HUES48 (cell line): ENCODE results near the gene CDK8.
A peak's percentile ranks its signal among the peaks of the same experiment; 100 is the strongest.

Experiments
- H3K27ac ChIP-seq: one replicate; pipeline ENCODE4 v1.7.0; 2013; ENCODE audit warnings: low read depth, low read length, inconsistent platforms
- H3K27me3 ChIP-seq: 2 replicates; pipeline ENCODE4 v1.6.1; 2013; ENCODE audit warnings: mild to moderate bottlenecking, low read length; ENCODE audit not compliant: control insufficient read depth, insufficient read depth
- H3K36me3 ChIP-seq: 2 replicates; pipeline ENCODE4 v1.6.1; 2013; ENCODE audit warnings: low read length; ENCODE audit not compliant: control insufficient read depth, insufficient read depth
- H3K4me1 ChIP-seq: 2 replicates; pipeline ENCODE4 v1.6.1; 2013; ENCODE audit warnings: mild to moderate bottlenecking, low read length; ENCODE audit not compliant: control insufficient read depth, insufficient read depth
- H3K4me3 ChIP-seq: 2 replicates; pipeline ENCODE4 v1.5.1; 2013; ENCODE audit warnings: mild to moderate bottlenecking, low read depth, low read length
- H3K9ac ChIP-seq: 2 replicates; pipeline ENCODE4 v1.6.1; 2013; ENCODE audit warnings: mild to moderate bottlenecking, low read depth, low read length, moderate library complexity
- H3K9me3 ChIP-seq: 2 replicates; pipeline ENCODE4 v1.6.1; 2013; ENCODE audit warnings: low read length; ENCODE audit not compliant: control insufficient read depth, insufficient read depth

CDK8 gene

GRCh38 chr13:26253262-26253786 is 605 bp upstream of the CDK8 start:
- Histone ChIP-seq H3K4me1 (peaks cover 21% of the 10 kb centered on the region), H3K36me3 (no peaks in the 10 kb centered on the region), H3K4me3 (peak overlapping the region; percentile 88), H3K9me3 (no peaks in the 10 kb centered on the region), H3K27me3 (peaks cover 7% of the 10 kb centered on the region; the same call in 1 of the 2 replicates), H3K9ac (peak overlapping the region; percentile 90), H3K27ac (peak overlapping the region; percentile 90)

GRCh38 chr13:26254583-26255111 is 718 bp downstream of the CDK8 start:
- Histone ChIP-seq H3K36me3 (no peaks in the 10 kb centered on the region), H3K4me1 (peaks cover 21% of the 10 kb centered on the region), H3K4me3 (peak overlapping the region; percentile 88), H3K27me3 (peaks cover 7% of the 10 kb centered on the region; the same call in 1 of the 2 replicates), H3K9me3 (no peaks in the 10 kb centered on the region), H3K9ac (peak overlapping the region; percentile 74), H3K27ac (peak overlapping the region; percentile 90)

- Histone ChIP-seq H3K36me3 (no peaks in the 10 kb centered on the region), H3K9ac (peak overlapping the region; percentile 74), H3K27ac (no peak overlapping the region), H3K4me1 (peaks cover 21% of the 10 kb centered on the region), H3K9me3 (no peaks in the 10 kb centered on the region), H3K27me3 (0 out of 2 replicates have a peak, but pooled peaks cover 2% of the 10 kb centered on the region), H3K4me3 (peak overlapping the region; percentile 88)
These were observed 1.2 kb downstream of the CDK8 start for GRCh38 chr13:26255115-26255514.

GRCh38 chr13:26255691-26256277 is 1.9 kb downstream of the CDK8 start:
- Histone ChIP-seq H3K9ac (0 out of 2 replicates have a peak overlapping the region, but pooled peaks have one; percentile 17), H3K4me3 (peak overlapping the region; percentile 88), H3K4me1 (peaks cover 21% of the 10 kb centered on the region), H3K36me3 (no peaks in the 10 kb centered on the region), H3K9me3 (no peaks in the 10 kb centered on the region), H3K27me3 (no peaks in the 10 kb centered on the region), H3K27ac (no peak overlapping the region)

- H3K27me3 ChIP-seq = no peaks in the 10 kb centered on the region
- H3K27ac ChIP-seq = no peak overlapping the region
- H3K9me3 ChIP-seq = no peaks in the 10 kb centered on the region
- H3K36me3 ChIP-seq = no peaks in the 10 kb centered on the region
- 0 out of 2 replicates have a peak overlapping the region, but pooled peaks have one; percentile 12 for H3K4me3 ChIP-seq
- H3K9ac ChIP-seq = no peak overlapping the region
- peaks cover 21% of the 10 kb centered on the region for H3K4me1 ChIP-seq
These were observed 3.1 kb downstream of the CDK8 start for GRCh38 chr13:26257049-26257448.

- Histone ChIP-seq H3K9me3 (no peaks in the 10 kb centered on the region), H3K27me3 (no peaks in the 10 kb centered on the region), H3K27ac (no peak overlapping the region), H3K36me3 (no peaks in the 10 kb centered on the region), H3K4me1 (peaks cover 21% of the 10 kb centered on the region), H3K4me3 (no peak overlapping the region), H3K9ac (no peak overlapping the region)
These were observed 5.7 kb downstream of the CDK8 start for GRCh38 chr13:26259634-26260033.

- Histone ChIP-seq H3K36me3 (no peaks in the 10 kb centered on the region), H3K4me1 (peaks cover 2% of the 10 kb centered on the region; the same call in 1 of the 2 replicates), H3K4me3 (no peak overlapping the region), H3K27me3 (no peaks in the 10 kb centered on the region), H3K9me3 (no peaks in the 10 kb centered on the region), H3K27ac (no peak overlapping the region), H3K9ac (no peak overlapping the region)
These were observed 8.2 kb downstream of the CDK8 start for GRCh38 chr13:26262156-26262555.

- Histone ChIP-seq H3K36me3 (no peaks in the 10 kb centered on the region), H3K27ac (no peak overlapping the region), H3K27me3 (no peaks in the 10 kb centered on the region), H3K4me1 (no peaks in the 10 kb centered on the region), H3K9ac (no peak overlapping the region), H3K9me3 (no peaks in the 10 kb centered on the region), H3K4me3 (no peak overlapping the region)
These were observed 12.4 kb downstream of the CDK8 start for GRCh38 chr13:26266311-26266710.

GRCh38 chr13:26270707-26271106 is 16.8 kb downstream of the CDK8 start:
- Histone ChIP-seq H3K9me3 (no peaks in the 10 kb centered on the region), H3K36me3 (no peaks in the 10 kb centered on the region), H3K9ac (no peak overlapping the region), H3K27ac (no peak overlapping the region), H3K4me1 (no peaks in the 10 kb centered on the region), H3K27me3 (no peaks in the 10 kb centered on the region), H3K4me3 (no peak overlapping the region)

- Histone ChIP-seq H3K27me3 (no peaks in the 10 kb centered on the region), H3K27ac (no peak overlapping the region), H3K9me3 (no peaks in the 10 kb centered on the region), H3K9ac (no peak overlapping the region), H3K4me1 (0 out of 2 replicates have a peak, but pooled peaks cover 6% of the 10 kb centered on the region), H3K4me3 (no peak overlapping the region), H3K36me3 (no peaks in the 10 kb centered on the region)
These were observed 18.7 kb downstream of the CDK8 start for GRCh38 chr13:26272621-26273020.

- H3K4me1 ChIP-seq = 0 out of 2 replicates have a peak, but pooled peaks cover 6% of the 10 kb centered on the region
- no peak overlapping the region for H3K4me3 ChIP-seq
- no peaks in the 10 kb centered on the region for H3K9me3 ChIP-seq
- H3K27ac ChIP-seq = no peak overlapping the region
- H3K27me3 ChIP-seq = no peaks in the 10 kb centered on the region
- H3K9ac ChIP-seq = no peak overlapping the region
- H3K36me3 ChIP-seq = 0 out of 2 replicates have a peak, but pooled peaks cover 4% of the 10 kb centered on the region
These were observed 26.4 kb downstream of the CDK8 start for GRCh38 chr13:26280295-26280694.
